ENCODE data around the gene MRTFA.

The MRTFA gene

DNA sequence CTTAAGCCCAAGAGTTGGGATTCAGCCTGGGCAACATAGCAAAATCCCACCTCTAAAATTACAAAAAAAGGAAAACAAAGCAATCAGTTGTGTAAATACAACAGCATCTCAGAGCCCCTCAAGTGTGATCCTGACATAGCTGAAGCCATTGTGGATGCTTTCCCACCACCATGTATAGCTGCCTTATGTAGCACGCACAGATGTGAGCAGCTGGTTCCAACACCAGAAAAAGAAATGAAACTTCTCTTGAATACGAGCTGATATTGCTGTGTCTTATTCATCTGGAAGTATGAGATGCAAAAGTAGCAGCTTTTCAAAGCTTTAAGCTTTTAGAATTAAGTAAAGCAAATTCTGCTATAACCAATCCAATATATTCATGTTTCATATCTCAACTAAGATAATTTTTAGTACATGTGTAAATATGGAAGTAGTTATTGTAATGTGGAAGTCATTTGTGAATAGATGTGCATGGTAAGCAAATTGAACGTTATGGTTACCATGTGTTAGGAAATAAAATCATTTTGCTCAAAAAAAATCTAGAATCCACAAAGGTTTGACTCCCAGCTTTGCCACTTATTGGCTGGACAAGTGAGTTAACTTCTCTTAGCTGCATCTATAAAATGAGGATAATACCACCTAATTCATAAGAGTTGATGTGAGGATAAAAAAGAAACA, 203.0 kb downstream of the MRTFA start:
- no peak for DNase-seq (ENCODE audit: low read depth in 2 of 2, low spot score in 1 of 2)

- DNase-seq (ENCODE audit: low read depth in 2 of 2, low spot score in 1 of 2) = no peak
Measured at GRCh38 chr22:40432625-40433024, 203.9 kb downstream of the MRTFA start.

DNA sequence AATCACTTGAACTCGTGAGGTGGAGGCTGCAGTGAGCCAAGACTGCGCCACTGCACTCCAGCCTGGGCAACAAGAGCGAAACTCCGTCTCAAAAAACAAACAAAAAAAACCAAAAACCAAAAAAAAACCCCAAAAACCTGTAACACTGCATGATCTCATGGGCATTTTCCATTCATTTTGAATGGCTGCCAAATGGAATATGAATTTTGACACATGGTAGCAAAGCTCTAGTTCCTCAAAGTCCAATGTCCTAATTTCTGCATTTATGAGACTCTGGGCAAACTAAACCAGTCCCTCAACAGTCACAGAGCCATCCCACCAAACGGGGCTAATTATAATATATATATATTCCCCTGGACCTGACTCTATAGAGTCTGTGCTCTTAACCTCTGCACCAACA, 204.4 kb downstream of the MRTFA start:
- no peak for DNase-seq (ENCODE audit: low read depth in 2 of 2, low spot score in 1 of 2)

GRCh38 chr22:40430991-40431390, 205.5 kb downstream of the MRTFA start:
- DNase-seq (ENCODE audit: low read depth in 2 of 2, low spot score in 1 of 2) = no peak

DNA sequence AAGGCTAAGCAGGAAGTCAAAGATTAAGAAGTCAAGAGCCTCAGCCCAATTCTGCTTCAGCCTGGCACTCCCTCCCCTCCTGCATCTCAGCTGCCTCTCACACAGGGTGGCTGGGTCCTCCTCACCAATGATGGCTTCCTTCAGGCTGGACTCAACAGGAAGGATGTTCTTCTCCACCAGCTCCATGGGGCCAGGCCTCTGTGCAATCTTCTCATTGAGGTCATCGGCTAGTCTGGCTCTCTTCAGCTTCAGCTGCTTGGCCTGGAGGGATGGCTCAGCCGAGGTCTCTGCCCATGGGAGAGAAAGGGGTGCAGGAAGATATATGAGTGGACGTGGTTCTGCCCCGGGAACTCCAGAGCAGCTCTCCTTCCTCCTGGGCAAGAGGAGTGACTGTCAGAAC, 207.0 kb downstream of the MRTFA start:
- no peak for DNase-seq (ENCODE audit: low read depth in 2 of 2, low spot score in 1 of 2)

DNA sequence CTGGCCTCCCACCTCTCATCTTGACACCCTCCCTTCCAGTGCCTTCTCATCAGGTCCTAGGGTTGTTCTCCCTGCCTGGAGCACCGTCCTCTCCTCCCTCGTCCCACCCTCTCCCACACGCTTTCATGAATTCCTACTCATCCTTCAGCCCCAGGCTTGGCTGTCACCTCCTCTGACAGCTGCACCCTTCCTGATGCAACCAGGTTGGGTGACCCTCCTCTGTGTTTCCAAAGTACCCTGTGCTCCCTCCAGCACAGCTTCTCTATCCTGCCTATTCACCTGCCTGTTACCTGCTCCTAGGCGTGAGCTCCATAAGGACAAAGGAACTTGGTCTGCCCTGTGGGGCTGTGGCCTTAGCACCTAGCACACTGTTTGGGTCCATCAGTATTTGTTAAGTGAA, 207.7 kb downstream of the MRTFA start:
- no peak for DNase-seq (ENCODE audit: low read depth in 2 of 2, low spot score in 1 of 2)

- DNase-seq (ENCODE audit: low read depth in 2 of 2, low spot score in 1 of 2) = no peak
Measured at GRCh38 chr22:40426594-40427333, 209.8 kb downstream of the MRTFA start.

DNA sequence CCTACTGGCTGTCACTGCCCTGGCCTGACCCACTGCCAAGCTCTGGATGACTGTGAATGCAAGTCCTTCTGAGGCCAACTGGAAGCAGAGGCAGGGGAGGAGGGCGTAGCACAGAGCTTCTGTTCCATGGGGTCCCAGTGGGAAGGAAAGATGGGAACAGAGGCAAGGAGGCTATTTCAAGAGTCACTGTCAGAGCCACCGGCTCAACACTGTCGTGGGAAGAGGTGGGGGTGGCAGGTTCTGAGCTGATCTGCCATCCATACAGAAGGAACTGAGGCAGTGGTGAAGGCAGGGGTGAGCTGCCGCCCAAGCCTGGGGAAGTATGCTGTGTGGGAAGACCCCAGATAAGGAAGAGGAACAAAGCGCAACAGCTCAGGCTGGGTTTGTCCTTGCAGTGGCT, 211.4 kb downstream of the MRTFA start:
- DNase-seq (ENCODE audit: low read depth in 2 of 2, low spot score in 1 of 2) = no peak

DNA sequence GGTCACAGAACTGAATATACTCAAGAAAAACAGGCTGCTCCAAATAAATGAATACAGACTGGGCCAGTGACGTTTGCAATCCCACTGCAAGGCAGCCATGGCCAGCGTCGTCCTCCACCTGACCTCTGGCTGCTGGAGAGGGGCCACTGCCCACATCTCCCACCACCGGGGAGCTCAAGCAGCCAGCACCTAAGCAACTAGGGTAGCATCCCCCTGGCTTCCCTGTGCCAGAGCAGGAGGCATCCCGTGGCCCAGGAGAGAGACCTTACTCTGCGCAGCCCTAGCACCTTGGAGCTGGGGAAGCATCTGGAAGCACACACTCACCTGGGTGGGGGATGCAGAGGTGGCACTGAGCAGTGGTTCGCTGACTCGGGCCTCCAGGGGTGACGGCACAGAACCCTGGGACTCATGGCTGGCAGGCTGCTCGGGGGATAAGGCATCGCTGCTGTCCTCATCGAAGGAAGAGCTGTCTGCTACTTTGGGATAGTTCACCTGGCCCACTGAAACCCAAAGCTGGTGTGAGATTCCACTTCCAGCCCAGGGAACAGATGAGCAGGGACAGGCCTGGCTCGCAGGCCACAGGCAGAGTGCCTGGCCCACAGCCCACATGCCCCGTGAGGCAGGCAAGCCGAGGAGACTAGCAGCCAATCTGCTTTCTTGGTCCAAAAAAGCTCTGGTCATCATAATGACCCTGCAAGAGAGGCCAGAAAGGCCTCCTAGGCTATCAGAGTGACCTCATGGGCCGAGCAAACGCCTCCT, 212.5 kb downstream of the MRTFA start:
- no peak for DNase-seq (ENCODE audit: low read depth in 2 of 2, low spot score in 1 of 2)

DNA sequence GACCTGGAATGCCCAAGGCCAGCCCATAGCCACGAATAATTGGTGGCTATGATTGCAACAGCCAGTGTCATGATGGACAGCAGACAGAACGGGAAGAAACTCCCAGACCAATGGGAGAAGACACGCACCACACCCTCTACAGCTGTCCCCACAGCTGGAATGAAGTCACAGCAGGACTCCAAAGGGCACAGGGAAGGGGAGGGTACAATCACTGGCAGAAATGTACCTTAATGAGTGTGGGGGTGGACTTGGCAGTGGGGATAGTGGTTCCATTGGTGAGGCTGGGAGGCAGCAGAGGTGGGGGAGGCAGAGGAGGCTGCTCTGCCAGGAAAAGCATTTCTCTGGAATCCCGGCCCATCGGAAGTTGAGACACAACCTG, 213.2 kb downstream of the MRTFA start:
- DNase-seq (ENCODE audit: low read depth in 2 of 2, low spot score in 1 of 2) = no peak

GRCh38 chr22:40422558-40423309, 213.8 kb downstream of the MRTFA start:
- DNase-seq (ENCODE audit: low read depth in 2 of 2, low spot score in 1 of 2) = no peak

GRCh38 chr22:40421941-40422340, 214.6 kb downstream of the MRTFA start:
- no peak for DNase-seq (ENCODE audit: low read depth in 2 of 2, low spot score in 1 of 2)

GRCh38 chr22:40421082-40421350, 215.5 kb downstream of the MRTFA start:
- no peak for DNase-seq (ENCODE audit: low read depth in 2 of 2, low spot score in 1 of 2)

DNA sequence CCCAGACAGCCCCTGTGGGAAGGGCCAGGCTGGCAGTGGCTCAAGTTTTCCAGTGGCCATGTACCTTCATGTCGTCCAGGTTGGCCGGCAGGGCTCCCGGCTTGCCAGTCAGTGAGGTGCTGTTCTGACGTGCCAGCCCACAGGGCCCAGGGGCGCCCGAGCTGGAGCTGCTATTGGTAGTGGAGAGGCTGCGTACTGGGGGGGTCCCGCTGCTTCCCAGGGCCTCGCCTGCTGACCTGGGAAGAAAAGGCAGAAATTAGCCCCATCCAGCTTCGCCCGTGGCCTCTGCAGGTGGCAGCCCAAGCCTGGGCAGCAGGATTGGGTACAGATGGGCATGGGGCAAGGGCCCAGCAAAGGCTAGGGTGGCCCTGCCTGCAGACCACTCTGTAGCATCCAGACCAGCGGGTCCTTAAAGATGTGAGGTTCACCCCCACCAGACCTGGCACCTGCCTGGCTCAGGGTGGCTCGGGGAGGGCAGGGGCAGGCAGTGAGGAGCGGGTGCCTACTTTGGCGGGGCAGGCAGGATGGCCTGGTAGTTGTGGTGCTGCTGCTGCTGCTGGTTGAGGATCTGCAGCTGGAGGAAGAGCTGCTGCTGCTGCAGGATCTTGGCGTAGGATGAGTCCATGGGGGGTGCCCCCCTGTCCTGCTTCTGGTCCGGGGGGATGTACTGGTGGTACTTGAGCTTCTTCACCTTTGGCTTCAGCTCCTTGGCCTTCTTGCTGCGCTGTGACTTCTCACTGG, 216.0 kb downstream of the MRTFA start:
- no peak for DNase-seq (ENCODE audit: low read depth in 2 of 2, low spot score in 1 of 2)

DNA sequence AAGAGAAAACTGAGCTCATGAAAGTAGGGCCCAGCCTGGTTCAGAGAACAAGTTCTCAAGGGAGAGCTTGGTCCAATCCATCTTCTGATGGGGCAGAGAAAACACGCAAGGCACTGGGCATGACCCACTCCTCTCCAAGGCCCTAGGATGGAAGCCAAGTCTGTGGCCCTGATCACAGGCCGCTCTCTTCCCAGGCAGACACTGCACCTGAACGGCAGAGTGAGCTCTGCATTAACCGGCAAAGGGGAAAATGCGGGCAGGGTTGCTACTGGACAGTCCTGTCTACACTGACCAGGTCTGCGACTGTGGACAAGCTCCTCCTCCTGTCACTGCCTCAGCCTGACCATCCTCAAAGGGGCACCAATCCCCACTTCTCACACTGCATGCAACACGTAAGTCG, 216.8 kb downstream of the MRTFA start:
- DNase-seq (ENCODE audit: low read depth in 2 of 2, low spot score in 1 of 2) = no peak

- no peak for DNase-seq (ENCODE audit: low read depth in 2 of 2, low spot score in 1 of 2)
Measured at GRCh38 chr22:40418366-40419201, 217.9 kb downstream of the MRTFA start.

DNA sequence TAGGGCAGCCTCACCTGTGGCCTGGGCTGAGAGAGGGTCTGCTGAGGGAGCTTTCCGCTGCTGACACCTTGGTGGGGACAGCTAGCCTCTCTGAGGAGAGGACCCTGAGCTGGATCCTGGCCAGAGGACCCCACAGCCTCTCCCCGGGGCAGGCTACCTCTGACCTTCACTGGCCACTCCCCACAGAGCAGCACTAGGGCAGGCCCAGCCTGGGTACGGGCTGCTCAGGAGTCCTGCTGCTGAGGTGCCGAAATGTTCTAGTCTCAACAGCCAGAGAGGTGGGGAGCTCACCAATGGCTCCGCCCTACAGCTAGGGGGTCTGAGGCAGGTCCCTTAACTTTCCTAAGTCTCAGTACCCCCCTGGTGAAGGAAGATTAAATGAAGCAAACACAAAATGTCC, 218.6 kb downstream of the MRTFA start:
- no peak for DNase-seq (ENCODE audit: low read depth in 2 of 2, low spot score in 1 of 2)

DNA sequence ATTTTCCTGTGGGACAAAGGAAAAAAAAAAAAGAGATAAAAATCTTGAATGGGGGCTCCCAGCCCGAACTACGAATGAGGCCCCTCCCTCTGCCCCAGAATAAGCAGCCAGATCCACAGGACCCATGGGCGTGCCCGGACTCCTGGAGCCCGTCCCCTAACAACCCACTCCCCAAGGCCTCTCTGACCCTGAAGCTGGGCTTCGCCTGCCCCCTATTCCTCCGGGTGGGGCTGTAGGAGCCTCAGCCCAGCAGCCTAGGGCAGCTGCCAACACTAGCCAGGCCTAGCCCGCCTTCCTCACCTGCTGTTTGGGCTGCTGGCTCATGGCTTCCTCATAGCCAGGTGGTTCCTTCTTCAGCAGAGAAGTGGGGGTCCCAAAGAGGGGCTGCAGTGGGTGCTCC, 219.5 kb downstream of the MRTFA start:
- DNase-seq (ENCODE audit: low read depth in 2 of 2, low spot score in 1 of 2) = no peak

DNA sequence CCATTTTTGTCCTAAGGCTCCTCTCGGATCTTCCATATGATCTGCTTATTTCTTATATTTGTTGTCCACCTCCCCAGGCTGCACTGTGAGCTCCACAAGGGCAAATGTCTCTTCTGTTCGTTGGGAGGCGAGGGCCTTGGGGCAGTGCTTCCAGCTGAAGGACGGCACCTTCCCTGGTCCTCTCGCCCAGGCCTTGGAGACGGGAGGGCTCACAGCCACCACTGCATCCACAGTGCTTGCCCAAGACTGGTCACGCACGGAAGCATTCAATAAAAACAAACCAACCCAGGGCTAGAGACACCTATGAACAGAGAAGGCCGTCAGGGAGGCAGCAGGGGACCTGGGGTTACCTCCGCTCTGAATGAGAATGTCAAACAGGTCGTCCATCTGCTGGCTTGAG, 219.9 kb downstream of the MRTFA start:
- no peak for DNase-seq (ENCODE audit: low read depth in 2 of 2, low spot score in 1 of 2)

- no peak for DNase-seq (ENCODE audit: low read depth in 2 of 2, low spot score in 1 of 2)
Measured at GRCh38 chr22:40416267-40416570, 220.3 kb downstream of the MRTFA start.
